Measurements from ENCODE around the gene RASL11B.

RASL11B gene

DNA sequence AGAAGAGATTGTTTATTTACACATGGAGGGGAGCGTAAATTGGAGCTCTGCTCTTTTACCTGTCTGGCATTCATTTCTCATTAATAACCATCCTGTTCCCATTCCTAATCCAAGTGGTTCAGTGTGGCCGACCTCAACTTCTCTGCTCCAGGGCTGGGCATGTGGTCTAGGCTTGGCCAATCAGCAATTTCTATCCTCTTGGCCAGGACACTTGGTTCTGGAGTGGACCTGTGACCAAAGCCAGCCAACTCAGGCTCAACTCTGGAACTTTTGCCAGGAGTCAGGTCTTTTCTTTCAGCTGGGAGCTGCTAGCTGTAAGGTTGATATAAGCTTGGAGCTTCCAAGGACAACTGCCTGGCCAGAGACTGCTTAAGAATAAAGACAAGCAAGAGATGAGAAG lies 15.6 kb upstream of the RASL11B start:
- H3K36me3 ChIP-seq (ENCODE audit: insufficient read depth, low read length) = no peaks in the 10 kb centered on the region

DNA sequence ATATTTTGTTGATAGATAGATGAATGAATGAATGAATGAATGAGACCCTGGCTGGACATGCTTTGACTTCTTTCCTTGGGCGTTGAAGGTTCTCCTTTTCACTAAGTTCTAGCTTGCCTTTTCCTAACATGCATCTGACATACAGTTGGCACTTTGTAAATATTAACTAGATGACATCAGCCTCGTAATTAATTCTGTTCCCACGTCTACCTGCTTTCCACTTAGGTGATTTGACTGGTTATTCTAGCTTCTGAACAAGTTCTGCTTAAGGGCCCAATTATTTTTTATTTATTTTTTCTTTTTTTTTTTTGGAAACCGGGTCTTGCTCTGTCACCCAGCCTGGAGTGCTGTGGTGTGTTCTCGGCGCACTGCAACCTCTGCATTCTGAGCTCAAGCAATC lies 13.9 kb upstream of the RASL11B start:
- no peak overlapping the region for H3K27ac ChIP-seq (ENCODE audit: low read depth, low read length)
- H3K36me3 ChIP-seq (ENCODE audit: insufficient read depth, low read length) = no peaks in the 10 kb centered on the region
- H3K9me3 ChIP-seq (ENCODE audit: insufficient read depth, low read depth, low read length) = no peaks in the 10 kb centered on the region
- WGBS = 89% methylated on average over 6 of the region's 6 CpGs
- H3K4me1 ChIP-seq (ENCODE audit: insufficient read depth, low read length) = peaks cover 18% of the 10 kb centered on the region
- no peak overlapping the region for H3K4me3 ChIP-seq (ENCODE audit: low read length)
- no peak overlapping the region for H3K9ac ChIP-seq (ENCODE audit: low read depth, low read length)
- no peaks in the 10 kb centered on the region for H3K27me3 ChIP-seq (ENCODE audit: insufficient read depth, low read length)

More for the DNA sequence above, 15.6 kb upstream of the RASL11B start:
- WGBS = 94% methylated on average over 2 of the region's 2 CpGs
- H3K4me1 ChIP-seq (ENCODE audit: insufficient read depth, low read length) = peaks cover 26% of the 10 kb centered on the region
- H3K9me3 ChIP-seq (ENCODE audit: insufficient read depth, low read depth, low read length) = no peaks in the 10 kb centered on the region
- no peak overlapping the region for H3K9ac ChIP-seq (ENCODE audit: low read depth, low read length)
- no peak overlapping the region for H3K27ac ChIP-seq (ENCODE audit: low read depth, low read length)
- H3K4me3 ChIP-seq (ENCODE audit: low read length) = no peak overlapping the region
- H3K27me3 ChIP-seq (ENCODE audit: insufficient read depth, low read length) = no peaks in the 10 kb centered on the region

DNA sequence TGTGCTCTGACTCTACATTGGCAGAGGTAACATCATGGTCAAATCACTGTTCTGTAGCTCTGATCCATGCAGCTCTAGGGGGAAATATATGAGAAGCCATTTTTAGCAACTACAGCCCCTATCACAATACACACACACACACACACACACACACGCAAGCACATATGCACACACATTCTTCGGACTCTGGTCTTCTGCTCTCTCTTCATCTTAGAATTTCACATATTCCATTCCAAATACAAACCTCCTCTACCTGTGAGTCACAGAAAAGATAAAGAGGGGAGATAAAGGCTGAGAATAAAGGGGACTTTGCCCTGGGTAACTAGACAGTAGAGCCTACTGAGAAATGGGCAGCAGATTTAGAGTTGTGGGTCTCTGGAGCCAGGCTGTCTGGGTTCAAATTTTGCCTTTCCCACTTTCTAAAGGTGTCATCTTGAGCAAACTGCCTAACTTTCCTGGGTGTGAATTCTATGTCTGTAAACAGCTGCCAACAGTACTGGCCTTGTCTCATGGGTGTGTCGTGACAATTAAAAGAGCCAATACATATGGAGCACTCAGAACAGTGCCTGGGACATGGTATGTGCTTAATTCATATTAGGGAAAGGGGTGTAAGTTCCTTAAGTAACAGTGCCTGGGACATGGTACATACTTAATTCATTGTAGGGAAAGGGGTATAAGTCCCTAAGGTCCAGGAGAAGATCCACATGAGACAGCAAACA lies 11.6 kb upstream of the RASL11B start:
- Histone ChIP-seq H3K9me3 (ENCODE audit: insufficient read depth, low read depth, low read length) (no peaks in the 10 kb centered on the region), H3K4me1 (ENCODE audit: insufficient read depth, low read length) (peaks cover 27% of the 10 kb centered on the region), H3K27ac (ENCODE audit: low read depth, low read length) (no peak overlapping the region), H3K36me3 (ENCODE audit: insufficient read depth, low read length) (no peaks in the 10 kb centered on the region), H3K4me3 (ENCODE audit: low read length) (no peak overlapping the region), H3K27me3 (ENCODE audit: insufficient read depth, low read length) (no peaks in the 10 kb centered on the region), H3K9ac (ENCODE audit: low read depth, low read length) (no peak overlapping the region)
- 90% methylated on average over 3 of the region's 3 CpGs for WGBS

GRCh38 chr4:52852041-52852440 lies 10.1 kb upstream of the RASL11B start:
- Histone ChIP-seq H3K4me3 (ENCODE audit: low read length) (no peak overlapping the region), H3K27ac (ENCODE audit: low read depth, low read length) (no peak overlapping the region), H3K4me1 (ENCODE audit: insufficient read depth, low read length) (peaks cover 30% of the 10 kb centered on the region), H3K9me3 (ENCODE audit: insufficient read depth, low read depth, low read length) (no peaks in the 10 kb centered on the region), H3K27me3 (ENCODE audit: insufficient read depth, low read length) (no peaks in the 10 kb centered on the region), H3K9ac (ENCODE audit: low read depth, low read length) (no peak overlapping the region), H3K36me3 (ENCODE audit: insufficient read depth, low read length) (no peaks in the 10 kb centered on the region)
- 81% methylated on average over 1 of the region's 1 CpG for WGBS

DNA sequence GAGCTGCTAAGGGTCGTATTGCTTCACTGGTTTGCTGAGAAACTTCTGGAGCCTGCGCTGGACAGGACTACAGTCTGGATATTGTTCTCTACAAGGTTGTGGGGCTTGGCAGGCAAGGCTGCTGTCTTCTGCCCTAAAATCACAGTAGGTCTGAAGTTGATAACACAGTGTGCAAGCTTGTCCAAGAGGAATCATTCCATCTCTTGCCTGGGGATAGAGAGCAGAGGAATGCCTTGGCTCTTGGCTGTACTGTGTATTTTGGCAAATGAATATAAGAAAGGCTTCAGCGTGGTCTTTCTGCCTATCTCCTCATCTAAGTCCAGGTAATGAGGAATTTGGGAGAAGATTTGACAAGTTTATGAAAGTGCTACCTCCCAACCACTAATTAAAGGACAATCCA lies 9.4 kb upstream of the RASL11B start:
- peaks cover 30% of the 10 kb centered on the region for H3K4me1 ChIP-seq (ENCODE audit: insufficient read depth, low read length)
- H3K27ac ChIP-seq (ENCODE audit: low read depth, low read length) = no peak overlapping the region
- 83% methylated on average over 3 of the region's 3 CpGs for WGBS
- peaks cover 6% of the 10 kb centered on the region; the same call in 1 of the 2 replicates for H3K9me3 ChIP-seq (ENCODE audit: insufficient read depth, low read depth, low read length)
- no peaks in the 10 kb centered on the region for H3K27me3 ChIP-seq (ENCODE audit: insufficient read depth, low read length)
- H3K9ac ChIP-seq (ENCODE audit: low read depth, low read length) = no peak overlapping the region
- no peak overlapping the region for H3K4me3 ChIP-seq (ENCODE audit: low read length)
- no peaks in the 10 kb centered on the region for H3K36me3 ChIP-seq (ENCODE audit: insufficient read depth, low read length)

DNA sequence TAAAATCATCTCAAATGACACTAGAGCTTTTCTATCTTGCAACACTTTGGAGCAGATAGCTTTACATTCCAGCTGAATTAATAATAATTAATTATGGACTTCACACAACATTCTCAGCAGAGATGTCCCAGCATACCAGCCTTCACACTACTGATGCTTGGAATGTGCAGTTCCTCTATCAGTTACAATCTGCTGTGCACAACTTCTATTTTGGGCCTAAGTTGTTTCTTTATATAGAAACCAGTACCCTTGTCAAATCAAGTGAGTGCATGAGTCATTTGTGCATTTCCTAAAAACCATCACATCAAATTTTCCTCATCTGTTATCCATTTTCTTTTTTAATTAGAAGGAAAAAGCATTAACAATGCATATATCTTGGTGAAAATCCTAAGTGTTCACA lies 8.8 kb upstream of the RASL11B start:
- Histone ChIP-seq H3K9ac (ENCODE audit: low read depth, low read length) (no peak overlapping the region), H3K4me3 (ENCODE audit: low read length) (no peak overlapping the region), H3K27ac (ENCODE audit: low read depth, low read length) (no peak overlapping the region), H3K27me3 (ENCODE audit: insufficient read depth, low read length) (no peaks in the 10 kb centered on the region), H3K36me3 (ENCODE audit: insufficient read depth, low read length) (no peaks in the 10 kb centered on the region), H3K9me3 (ENCODE audit: insufficient read depth, low read depth, low read length) (peaks cover 12% of the 10 kb centered on the region), H3K4me1 (ENCODE audit: insufficient read depth, low read length) (peaks cover 30% of the 10 kb centered on the region)

DNA sequence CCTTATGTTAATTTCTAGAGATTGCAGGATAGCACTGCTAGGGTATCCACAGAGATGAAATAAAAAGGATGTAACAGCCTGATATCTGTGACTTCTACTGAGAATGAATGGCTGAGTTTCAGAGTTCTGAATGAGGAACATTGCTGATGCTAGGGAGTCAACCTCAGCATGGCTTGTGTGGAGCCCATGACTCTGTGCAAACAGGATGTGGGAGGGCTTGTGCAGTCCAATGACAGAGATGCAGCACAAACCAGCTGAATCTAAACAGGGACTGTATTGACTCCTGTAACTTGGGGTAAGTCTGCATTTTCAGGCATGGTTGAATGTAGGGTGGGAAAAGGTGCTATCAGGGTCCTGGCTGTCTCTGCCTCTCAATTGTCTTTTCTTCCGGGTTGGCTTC lies 5.3 kb upstream of the RASL11B start:
- Histone ChIP-seq H3K4me1 (ENCODE audit: insufficient read depth, low read length) (peaks cover 45% of the 10 kb centered on the region), H3K9me3 (ENCODE audit: insufficient read depth, low read depth, low read length) (peaks cover 16% of the 10 kb centered on the region), H3K9ac (ENCODE audit: low read depth, low read length) (no peak overlapping the region), H3K4me3 (ENCODE audit: low read length) (no peak overlapping the region), H3K36me3 (ENCODE audit: insufficient read depth, low read length) (no peaks in the 10 kb centered on the region), H3K27ac (ENCODE audit: low read depth, low read length) (no peak overlapping the region), H3K27me3 (ENCODE audit: insufficient read depth, low read length) (peaks cover 15% of the 10 kb centered on the region; the same call in 1 of the 2 replicates)
- WGBS = 95% methylated on average over 1 of the region's 1 CpG

DNA sequence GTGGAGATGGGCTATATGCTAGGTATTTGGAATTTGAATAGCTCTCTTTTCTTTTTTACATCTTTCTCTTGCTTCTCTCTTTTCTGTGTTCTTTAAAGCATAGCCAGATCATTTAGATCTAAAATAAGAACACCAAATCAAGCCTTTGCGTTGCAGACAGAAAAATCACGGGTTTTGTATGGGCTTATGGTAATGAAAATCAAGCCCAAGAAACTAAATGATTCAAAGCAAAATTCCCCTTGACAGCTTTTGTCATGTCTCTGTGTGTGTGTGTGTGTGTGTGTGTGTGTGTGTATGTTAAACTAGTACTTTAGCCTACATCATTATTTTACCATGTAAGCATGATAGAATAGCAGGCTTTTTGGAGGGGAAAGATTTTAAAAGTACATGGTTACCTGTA lies 1.8 kb upstream of the RASL11B start:
- H3K27me3 ChIP-seq (ENCODE audit: insufficient read depth, low read length) = peaks cover 15% of the 10 kb centered on the region; the same call in 1 of the 2 replicates
- peaks cover 16% of the 10 kb centered on the region for H3K9me3 ChIP-seq (ENCODE audit: insufficient read depth, low read depth, low read length)
- peaks cover 24% of the 10 kb centered on the region for H3K36me3 ChIP-seq (ENCODE audit: insufficient read depth, low read length)
- H3K4me1 ChIP-seq (ENCODE audit: insufficient read depth, low read length) = peaks cover 46% of the 10 kb centered on the region
- 88% methylated on average over 2 of the region's 2 CpGs for WGBS
- no peak overlapping the region for H3K9ac ChIP-seq (ENCODE audit: low read depth, low read length)
- H3K4me3 ChIP-seq (ENCODE audit: low read length) = no peak overlapping the region
- no peak overlapping the region for H3K27ac ChIP-seq (ENCODE audit: low read depth, low read length)

DNA sequence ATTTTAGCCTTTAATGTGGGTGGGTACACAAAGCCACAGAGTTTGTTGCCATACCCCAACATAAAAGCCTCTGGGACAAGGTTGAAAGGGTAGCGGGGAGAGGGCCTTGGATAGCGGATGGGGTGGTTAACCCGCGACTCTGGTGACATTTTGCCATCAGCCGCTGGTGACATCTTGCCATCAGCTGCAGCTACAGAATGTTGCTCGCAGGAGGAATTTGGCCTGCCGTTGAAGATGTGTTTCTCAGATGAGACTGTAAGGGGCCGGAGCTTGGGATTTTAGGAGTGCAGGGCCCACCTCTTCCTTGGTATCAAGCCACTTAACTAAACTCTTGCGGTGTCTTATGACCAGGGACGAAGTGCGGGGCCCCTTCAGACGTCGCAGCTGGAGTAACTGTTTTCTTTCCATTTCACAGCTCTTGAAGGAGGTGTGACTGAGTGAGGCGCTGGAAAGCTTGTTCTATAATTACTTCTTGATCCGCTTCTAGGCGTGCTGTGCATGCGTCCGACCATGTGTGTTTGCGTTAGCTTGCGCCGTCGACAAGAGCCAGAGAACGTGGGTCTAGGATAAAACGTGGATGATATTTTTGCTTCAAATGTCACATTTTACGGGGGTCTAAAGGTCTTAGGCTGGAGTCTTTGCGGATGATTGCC lies 820 bp upstream of the RASL11B start:
- 51% methylated on average over 26 of the region's 26 CpGs for WGBS
- peaks cover 34% of the 10 kb centered on the region for H3K36me3 ChIP-seq (ENCODE audit: insufficient read depth, low read length)
- peak overlapping the region; percentile 92 for H3K4me3 ChIP-seq (ENCODE audit: low read length)
- H3K27me3 ChIP-seq (ENCODE audit: insufficient read depth, low read length) = peaks cover 15% of the 10 kb centered on the region; the same call in 1 of the 2 replicates
- peaks cover 42% of the 10 kb centered on the region for H3K4me1 ChIP-seq (ENCODE audit: insufficient read depth, low read length)
- H3K9me3 ChIP-seq (ENCODE audit: insufficient read depth, low read depth, low read length) = peaks cover 16% of the 10 kb centered on the region
- H3K9ac ChIP-seq (ENCODE audit: low read depth, low read length) = peak overlapping the region; percentile 74
- no peak overlapping the region; the same call in 1 of the 2 replicates for H3K27ac ChIP-seq (ENCODE audit: low read depth, low read length)

DNA sequence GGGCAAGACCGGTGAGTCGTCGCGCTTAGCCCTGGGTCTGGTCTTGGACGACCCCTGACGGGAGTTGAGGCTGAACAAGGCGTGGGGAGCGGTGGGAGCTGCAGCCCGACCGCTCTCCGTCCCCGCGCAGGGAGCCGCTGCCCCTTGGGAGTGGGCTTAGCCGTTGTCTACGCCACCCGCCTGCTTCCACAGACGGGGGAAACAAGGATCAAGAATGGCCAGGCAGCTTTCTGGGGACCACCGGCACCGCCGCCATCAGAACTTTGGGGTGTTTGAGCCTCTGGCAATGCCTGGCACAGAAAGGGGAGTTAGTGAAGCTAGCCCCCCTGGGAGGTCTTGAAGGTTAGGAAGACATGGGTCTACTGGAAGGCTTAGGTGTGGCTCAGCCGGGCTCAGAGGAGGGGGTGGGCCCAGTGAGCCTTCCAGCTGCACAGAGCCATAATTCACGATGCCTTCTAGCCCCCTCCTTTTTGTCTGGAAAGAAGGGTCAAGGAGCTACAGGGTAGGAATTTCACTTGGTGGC lies 583 bp downstream of the RASL11B start:
- under 1% methylated on average over 23 of the region's 23 CpGs for WGBS
- H3K36me3 ChIP-seq (ENCODE audit: insufficient read depth, low read length) = peaks cover 48% of the 10 kb centered on the region
- peaks cover 10% of the 10 kb centered on the region; the same call in 1 of the 2 replicates for H3K9me3 ChIP-seq (ENCODE audit: insufficient read depth, low read depth, low read length)
- peaks cover 42% of the 10 kb centered on the region for H3K4me1 ChIP-seq (ENCODE audit: insufficient read depth, low read length)
- H3K9ac ChIP-seq (ENCODE audit: low read depth, low read length) = peak overlapping the region; percentile 93
- peak overlapping the region; percentile 92 for H3K4me3 ChIP-seq (ENCODE audit: low read length)
- peaks cover 15% of the 10 kb centered on the region; the same call in 1 of the 2 replicates for H3K27me3 ChIP-seq (ENCODE audit: insufficient read depth, low read length)
- peak overlapping the region; percentile 84 for H3K27ac ChIP-seq (ENCODE audit: low read depth, low read length)

GRCh38 chr4:52863324-52863723 lies 1.2 kb downstream of the RASL11B start:
- Histone ChIP-seq H3K27me3 (ENCODE audit: insufficient read depth, low read length) (peaks cover 15% of the 10 kb centered on the region; the same call in 1 of the 2 replicates), H3K27ac (ENCODE audit: low read depth, low read length) (peak overlapping the region; percentile 84; the same call in 1 of the 2 replicates), H3K36me3 (ENCODE audit: insufficient read depth, low read length) (peaks cover 49% of the 10 kb centered on the region), H3K9me3 (ENCODE audit: insufficient read depth, low read depth, low read length) (peaks cover 4% of the 10 kb centered on the region; the same call in 1 of the 2 replicates), H3K9ac (ENCODE audit: low read depth, low read length) (peak overlapping the region; percentile 93), H3K4me3 (ENCODE audit: low read length) (peak overlapping the region; percentile 92), H3K4me1 (ENCODE audit: insufficient read depth, low read length) (peaks cover 47% of the 10 kb centered on the region)
- WGBS = 12% methylated on average over 6 of the region's 6 CpGs

Measured in HUES64 (cell line).